Activated CD4-positive, alpha-beta T cell treated with anti-CD3 and anti-CD28 coated beads, Interleukin-2, amount 50 U/mL, for 24 hours (primary cell): ENCODE measurements around the gene ERAS.
"Not testable (repeated sequence)": the region's sequence is repeated elsewhere in the genome, so short reads cannot be mapped to it uniquely, and the experiment has no call there.

ENCODE experiments used
- DNase-seq, 2 donors: peaks; one replicate each; pipeline ENCODE4 v3.0.0-alpha.2; 2020; ENCODE audit warnings: low read depth in 1 of 2, low spot score in 1 of 2

ERAS gene

DNA sequence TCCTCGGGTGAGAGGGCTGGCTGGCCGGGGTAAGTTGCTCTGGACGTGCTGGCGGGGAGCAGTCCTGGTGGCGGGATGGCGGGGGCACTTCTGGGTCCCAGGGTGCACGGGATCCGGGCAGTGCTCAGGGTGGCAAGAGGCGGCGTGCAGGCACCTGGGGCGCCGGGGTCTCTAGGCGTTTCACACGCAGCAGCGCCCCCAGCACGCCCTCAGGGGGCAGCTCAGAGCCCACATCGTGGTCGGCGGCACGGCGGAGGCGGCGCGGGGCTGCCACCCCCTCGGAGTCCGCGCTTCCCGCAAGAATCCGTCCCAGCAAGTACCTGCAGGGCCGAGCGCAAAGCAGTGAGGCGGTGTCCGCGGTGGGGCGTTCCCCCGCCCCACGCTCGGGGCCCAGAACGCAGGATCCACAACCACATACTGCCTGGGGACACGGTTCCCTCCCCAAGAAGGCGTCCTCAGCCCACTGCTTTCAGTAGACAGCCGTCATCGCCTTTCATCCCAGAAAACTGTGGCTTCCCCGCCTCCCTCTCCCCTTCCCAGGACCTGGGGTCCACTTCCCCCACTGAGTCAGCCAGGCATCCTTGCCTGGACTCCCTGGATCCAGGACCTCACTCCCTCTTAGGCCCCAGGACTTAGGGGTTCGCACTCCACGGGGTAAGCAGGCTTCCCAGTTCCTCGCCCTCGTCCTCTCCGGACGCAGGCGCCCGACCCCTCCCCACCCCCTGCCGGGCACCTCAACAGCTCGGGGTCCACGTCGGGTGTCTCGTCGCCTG is 5.0 kb downstream of the ERAS start:
- no peak for DNase-seq

DNA sequence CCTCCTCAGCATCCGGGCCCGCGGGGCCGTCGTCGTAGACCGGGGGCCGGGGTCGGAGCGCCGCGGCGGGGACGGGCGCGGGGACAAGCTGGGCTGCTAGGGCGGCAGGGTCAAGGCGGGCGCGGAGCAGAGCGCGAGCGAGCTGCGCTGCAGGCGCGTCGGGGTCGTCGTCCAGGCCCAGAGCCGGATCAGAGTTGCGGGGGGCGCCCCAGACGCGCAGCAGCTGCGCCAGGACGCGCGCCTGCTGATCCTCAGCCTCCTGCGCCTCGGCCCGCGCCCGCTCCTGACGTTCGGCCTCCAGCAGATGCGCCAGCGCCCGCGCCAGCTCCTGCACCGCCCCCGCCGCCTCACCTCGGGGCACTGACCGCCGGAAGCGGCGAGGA is 5.6 kb downstream of the ERAS start:
- no peak for DNase-seq

DNA sequence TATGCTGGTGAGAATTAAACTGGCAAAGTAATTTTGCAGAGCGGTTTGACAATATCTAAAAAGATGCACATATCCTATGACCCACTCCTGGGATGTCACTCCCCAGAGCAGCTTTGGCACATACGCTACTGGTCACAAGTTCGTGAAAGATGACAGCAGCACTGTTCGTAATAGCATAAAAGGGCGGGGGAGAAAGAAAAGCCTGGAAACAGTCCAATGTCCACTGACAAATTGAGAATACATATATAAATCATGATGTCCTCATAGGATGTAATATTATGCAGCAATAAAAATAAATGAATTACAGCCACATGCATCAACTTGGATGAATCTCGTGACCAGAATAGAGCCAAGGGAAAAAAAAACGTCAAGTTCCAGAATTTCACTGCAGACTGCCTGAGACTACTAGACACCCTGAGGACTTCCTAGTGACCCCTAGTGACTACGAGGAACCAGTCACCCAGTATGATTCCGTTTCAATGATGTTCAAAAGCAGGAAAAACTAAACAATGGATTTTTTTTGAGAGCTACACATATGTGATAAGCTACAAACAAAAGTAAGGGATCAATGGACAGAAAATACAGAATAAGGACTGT is 7.3 kb downstream of the ERAS start:
- no peak for DNase-seq

- DNase-seq = no peak
These were observed 8.0 kb downstream of the ERAS start for GRCh38 chrX:48834383-48834709.

GRCh38 chrX:48835524-48836329 is 9.4 kb downstream of the ERAS start, which contains the start of gene PCSK1N:
Gene PCSK1N, minus strand, starts transcription at chrX:48835610. Its CDS starts 78 bp downstream, at chrX:48835532.
- no peak for DNase-seq

- no peak for DNase-seq
These were observed 13.4 kb downstream of the ERAS start for GRCh38 chrX:48839686-48840085.

- DNase-seq = no peak
These were observed 22.5 kb downstream of the ERAS start for GRCh38 chrX:48848847-48849246.

DNA sequence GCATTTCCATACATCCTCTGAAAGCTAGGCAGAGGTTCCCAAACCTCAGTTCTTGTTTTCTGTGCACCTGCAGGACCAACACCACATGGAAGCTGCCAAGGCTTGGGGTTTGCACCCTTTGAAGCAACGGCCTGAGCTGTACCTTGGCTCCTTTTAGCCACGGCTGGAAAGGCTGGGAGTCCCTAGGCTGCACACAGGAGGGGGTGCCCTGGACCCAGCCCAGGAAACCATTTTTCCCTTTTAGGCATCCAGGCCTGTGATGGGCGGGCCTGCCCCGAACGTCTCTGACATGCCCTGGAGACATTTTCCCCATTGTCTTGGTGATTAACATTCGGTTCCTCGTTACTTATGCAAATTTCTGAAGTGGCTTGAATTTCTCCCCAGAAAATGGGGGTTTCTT is 26.5 kb downstream of the ERAS start:
- no peak for DNase-seq

GRCh38 chrX:48853494-48853893 is 27.2 kb downstream of the ERAS start:
- not testable (repeated sequence) for DNase-seq

- not testable (repeated sequence) for DNase-seq
These were observed 27.9 kb downstream of the ERAS start for GRCh38 chrX:48854121-48854804.

- DNase-seq = no peak
These were observed 28.6 kb downstream of the ERAS start for GRCh38 chrX:48854898-48855297.

- no peak for DNase-seq
These were observed 37.9 kb downstream of the ERAS start for GRCh38 chrX:48864210-48864609.

- DNase-seq = not testable (repeated sequence)
These were observed 45.7 kb downstream of the ERAS start for GRCh38 chrX:48872017-48872416.

DNA sequence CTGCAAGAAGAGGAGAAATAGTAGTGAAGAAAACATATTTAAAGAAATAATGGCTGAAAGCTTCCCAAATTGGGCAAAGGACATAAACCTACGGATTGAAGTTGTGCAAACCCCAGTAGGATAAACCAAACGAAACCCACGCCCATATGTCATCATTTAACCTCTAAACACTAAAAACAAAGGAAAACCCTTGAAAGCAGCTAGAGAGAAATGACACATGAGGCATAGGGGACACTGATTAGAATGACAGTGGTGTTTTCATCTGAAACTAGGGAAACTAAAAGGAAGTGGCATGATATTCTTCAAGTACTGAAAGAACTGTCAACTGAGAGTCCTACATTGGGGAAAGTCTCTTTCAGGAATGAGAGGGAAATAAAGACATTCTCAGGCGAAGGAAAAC is 50.6 kb downstream of the ERAS start:
- DNase-seq = not testable (repeated sequence)
